K562 (cell line): Measurements from ENCODE around the gene STOML3. TPM values are rescaled to one million over a fixed set of nuclear protein-coding genes. Genes with fewer than 3 reads are reported as not detected.
A peak's percentile ranks its signal among the peaks of the same experiment; 100 is the strongest.

Source experiments
- ARNT ChIP-seq, 2 experiments: fragments of 450-650 bp; IDR thresholded peaks; 2 replicates each; pipeline ENCODE4 v1.6.1; 2016; ENCODE audit warnings: mild to moderate bottlenecking in 1 of 2
- BCOR ChIP-seq: fragments of 450-650 bp; IDR thresholded peaks from 2 replicates; pipeline ENCODE4 v1.6.1; 2016
- EP400 ChIP-seq: fragments of 450-650 bp; IDR thresholded peaks from 2 replicates; pipeline ENCODE4 v1.6.1; 2017; ENCODE audit warnings: antibody characterized with exemption, mild to moderate bottlenecking, moderate library complexity
- EWSR1 ChIP-seq: fragments of 450-650 bp; IDR thresholded peaks from 2 replicates; pipeline ENCODE4 v1.6.1; 2018; ENCODE audit warnings: borderline replicate concordance, mild to moderate bottlenecking, low read depth, moderate library complexity; ENCODE audit not compliant: partially characterized antibody
- HNRNPUL1 ChIP-seq: fragments of 200-400 bp; formaldehyde crosslinking; IDR thresholded peaks from 2 replicates; pipeline ENCODE4 v1.6.1; 2017; ENCODE audit warnings: low read length
- MAFG ChIP-seq: fragments of 450-650 bp; conservative IDR thresholded peaks from 2 replicates; pipeline ENCODE4 v1.6.1; 2016; ENCODE audit warnings: missing genetic modification characterization, missing compliant biosample characterization
- NFE2 ChIP-seq: IDR thresholded peaks from 2 replicates; pipeline ENCODE4 v1.6.1; 2014; ENCODE audit warnings: antibody characterized with exemption, low read depth
- PML ChIP-seq: IDR thresholded peaks from 2 replicates; pipeline ENCODE4 v1.6.1; 2012; ENCODE audit warnings: low read length, inconsistent platforms
- RCOR1 ChIP-seq, 2 experiments: IDR thresholded peaks; 2 replicates each; pipeline ENCODE4 v1.6.1; 2012; ENCODE audit warnings: low read depth in 2 of 2, low read length in 2 of 2, borderline replicate concordance in 1 of 2, improper control_type of control experiment in 1 of 2
- SRSF3 ChIP-seq: fragments of 200-400 bp; formaldehyde crosslinking; IDR thresholded peaks from 2 replicates; pipeline ENCODE4 v1.6.1; 2016; ENCODE audit warnings: mild to moderate bottlenecking, low read length, moderate library complexity; ENCODE audit not compliant: insufficient read depth
- TARDBP ChIP-seq: fragments of 450-650 bp; IDR thresholded peaks from 2 replicates; pipeline ENCODE4 v1.6.1; 2016
- TBL1XR1 ChIP-seq, 2 experiments: IDR thresholded peaks; 2 replicates each; pipeline ENCODE4 v1.6.1; 2012; ENCODE audit warnings: improper control_type of control experiment in 2 of 2, low read length in 2 of 2, mild to moderate bottlenecking in 1 of 2
- ZNF184 ChIP-seq: sonication (generic); formaldehyde crosslinking; IDR thresholded peaks from 2 replicates; pipeline ENCODE4 v1.5.0; 2020; ENCODE audit warnings: missing genetic modification reagents
- ZNF239 ChIP-seq: fragments of 250-450 bp; sonication (Bioruptor Pico); IDR thresholded peaks from 2 replicates; pipeline ENCODE4 v1.4.0; 2020; ENCODE audit warnings: mild to moderate bottlenecking
- ZNF518B ChIP-seq: fragments of 250-450 bp; sonication (Bioruptor Pico); IDR thresholded peaks from 2 replicates; pipeline ENCODE4 v1.5.0; 2021; ENCODE audit warnings: mild to moderate bottlenecking, moderate library complexity
- ZNF583 ChIP-seq: fragments of 250-450 bp; sonication (Bioruptor Pico); IDR thresholded peaks from 2 replicates; pipeline ENCODE4 v1.4.0; 2020
- polyA plus RNA-seq, 8 experiments: library from polyadenylated mRNA; depleted of rRNA in 4 of 8; stranded (reverse) in 5 of 8; unstranded in 3 of 8; fragments of >200 nt; fragmentation: Nextera tagmentation in 2 of 8; fragmentation: Illumina TruSeq in 1 of 8; extraction: Ambion mirVana in 2 of 8; extraction: Trizol in 1 of 8; gene quantifications; 2 replicates each; pipeline versions ENCODE4 v1.2.1 to v1.2.3, GENCODE V29; 2011 to 2014; ENCODE audit warnings: inconsistent platforms in 1 of 8, missing spikeins in 1 of 8
- total RNA-seq, 7 experiments: library from RNA; depleted of rRNA in 6 of 7; stranded (reverse); fragments of >200 nt in 6 of 7; fragmentation: Illumina TruSeq in 2 of 7; extraction: Trizol in 2 of 7; gene quantifications; 2 replicates each; pipeline versions ENCODE4 v1.2.1 to v1.2.3, GENCODE V29; 2011 to 2021; ENCODE audit warnings: low replicate concordance in 1 of 7
- TF ChIP-seq, protein P1 (sequence below): fragments of 150-350 bp; conservative IDR thresholded peaks from 2 replicates; pipeline ENCODE4 v1.6.1; 2014; ENCODE audit warnings: low read length
- TF ChIP-seq, protein P2 (sequence below): fragments of 450-650 bp; IDR thresholded peaks from 2 replicates; pipeline ENCODE4 v1.6.1; 2017; ENCODE audit warnings: antibody characterized with exemption, mild to moderate bottlenecking

The STOML3 gene
- total and polyA plus RNA-seq, 9 of the 15 experiments (the other 6 are each of a cell fraction or from before 2014, with no cell fraction given), result 0.04 TPM; not detected in 8

GRCh38 chr13:39037880-39038568 is 47.4 kb upstream of the STOML3 start, which contains the start of the genes NHLRC3 and PROSER1 (continued):
- TF ChIP-seq, protein P1, sequence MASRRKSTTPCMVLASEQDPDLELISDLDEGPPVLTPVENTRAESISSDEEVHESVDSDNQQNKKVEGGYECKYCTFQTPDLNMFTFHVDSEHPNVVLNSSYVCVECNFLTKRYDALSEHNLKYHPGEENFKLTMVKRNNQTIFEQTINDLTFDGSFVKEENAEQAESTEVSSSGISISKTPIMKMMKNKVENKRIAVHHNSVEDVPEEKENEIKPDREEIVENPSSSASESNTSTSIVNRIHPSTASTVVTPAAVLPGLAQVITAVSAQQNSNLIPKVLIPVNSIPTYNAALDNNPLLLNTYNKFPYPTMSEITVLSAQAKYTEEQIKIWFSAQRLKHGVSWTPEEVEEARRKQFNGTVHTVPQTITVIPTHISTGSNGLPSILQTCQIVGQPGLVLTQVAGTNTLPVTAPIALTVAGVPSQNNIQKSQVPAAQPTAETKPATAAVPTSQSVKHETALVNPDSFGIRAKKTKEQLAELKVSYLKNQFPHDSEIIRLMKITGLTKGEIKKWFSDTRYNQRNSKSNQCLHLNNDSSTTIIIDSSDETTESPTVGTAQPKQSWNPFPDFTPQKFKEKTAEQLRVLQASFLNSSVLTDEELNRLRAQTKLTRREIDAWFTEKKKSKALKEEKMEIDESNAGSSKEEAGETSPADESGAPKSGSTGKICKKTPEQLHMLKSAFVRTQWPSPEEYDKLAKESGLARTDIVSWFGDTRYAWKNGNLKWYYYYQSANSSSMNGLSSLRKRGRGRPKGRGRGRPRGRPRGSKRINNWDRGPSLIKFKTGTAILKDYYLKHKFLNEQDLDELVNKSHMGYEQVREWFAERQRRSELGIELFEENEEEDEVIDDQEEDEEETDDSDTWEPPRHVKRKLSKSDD, result no peak
- TF ChIP-seq NFE2 (peak; percentile 91), SRSF3 (no peak), HNRNPUL1 (no peak), PML (peak; percentile 32; the same call in 1 of the 2 replicates), BCOR (no peak), TARDBP (no peak), ZNF239 (CRISPR knock-in tag) (no peak), MAFG (tag) (no peak), ZNF518B (no peak), EP400 (peak; percentile 75), ZNF583 (CRISPR knock-in tag) (no peak), ARNT (IDR thresholded peaks at IDR 0.05) (0 out of 4 replicates have a peak, but pooled peaks of 1 of the 2 experiments have one; percentile 25), ZNF184 (no peak), TBL1XR1 (IDR thresholded peaks at IDR 0.05; ENCODE audit: low read length in 2 of 2) (0 out of 4 replicates have a peak, but pooled peaks of 1 of the 2 experiments have one; percentile 20), RCOR1 (IDR thresholded peaks at IDR 0.05; ENCODE audit: borderline replicate concordance in 1 of 2, low read depth in 2 of 2, low read length in 2 of 2) (no peak), EWSR1 (no peak)
- TF ChIP-seq, protein P2, sequence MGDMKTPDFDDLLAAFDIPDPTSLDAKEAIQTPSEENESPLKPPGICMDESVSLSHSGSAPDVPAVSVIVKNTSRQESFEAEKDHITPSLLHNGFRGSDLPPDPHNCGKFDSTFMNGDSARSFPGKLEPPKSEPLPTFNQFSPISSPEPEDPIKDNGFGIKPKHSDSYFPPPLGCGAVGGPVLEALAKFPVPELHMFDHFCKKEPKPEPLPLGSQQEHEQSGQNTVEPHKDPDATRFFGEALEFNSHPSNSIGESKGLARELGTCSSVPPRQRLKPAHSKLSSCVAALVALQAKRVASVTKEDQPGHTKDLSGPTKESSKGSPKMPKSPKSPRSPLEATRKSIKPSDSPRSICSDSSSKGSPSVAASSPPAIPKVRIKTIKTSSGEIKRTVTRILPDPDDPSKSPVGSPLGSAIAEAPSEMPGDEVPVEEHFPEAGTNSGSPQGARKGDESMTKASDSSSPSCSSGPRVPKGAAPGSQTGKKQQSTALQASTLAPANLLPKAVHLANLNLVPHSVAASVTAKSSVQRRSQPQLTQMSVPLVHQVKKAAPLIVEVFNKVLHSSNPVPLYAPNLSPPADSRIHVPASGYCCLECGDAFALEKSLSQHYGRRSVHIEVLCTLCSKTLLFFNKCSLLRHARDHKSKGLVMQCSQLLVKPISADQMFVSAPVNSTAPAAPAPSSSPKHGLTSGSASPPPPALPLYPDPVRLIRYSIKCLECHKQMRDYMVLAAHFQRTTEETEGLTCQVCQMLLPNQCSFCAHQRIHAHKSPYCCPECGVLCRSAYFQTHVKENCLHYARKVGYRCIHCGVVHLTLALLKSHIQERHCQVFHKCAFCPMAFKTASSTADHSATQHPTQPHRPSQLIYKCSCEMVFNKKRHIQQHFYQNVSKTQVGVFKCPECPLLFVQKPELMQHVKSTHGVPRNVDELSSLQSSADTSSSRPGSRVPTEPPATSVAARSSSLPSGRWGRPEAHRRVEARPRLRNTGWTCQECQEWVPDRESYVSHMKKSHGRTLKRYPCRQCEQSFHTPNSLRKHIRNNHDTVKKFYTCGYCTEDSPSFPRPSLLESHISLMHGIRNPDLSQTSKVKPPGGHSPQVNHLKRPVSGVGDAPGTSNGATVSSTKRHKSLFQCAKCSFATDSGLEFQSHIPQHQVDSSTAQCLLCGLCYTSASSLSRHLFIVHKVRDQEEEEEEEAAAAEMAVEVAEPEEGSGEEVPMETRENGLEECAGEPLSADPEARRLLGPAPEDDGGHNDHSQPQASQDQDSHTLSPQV, result no peak
